Activated naive CD8-positive, alpha-beta T cell treated with anti-CD3 and anti-CD28 coated beads, Interleukin-2, amount 50 U/mL, for 24 hours (primary cell): ENCODE results near the gene ZNF407.
A peak's percentile ranks its signal among the peaks of the same experiment; 100 is the strongest.

ENCODE experiments used
- ATAC-seq: fragments of 150-1000 bp; cut with Tn5 transposase; one replicate; pipeline ENCODE4 v1.10.0; 2021
- DNase-seq: peaks from one replicate; pipeline ENCODE4 v3.0.0; 2021
- H3K27ac Mint-ChIP-seq: one replicate; pipeline ENCODE4 v1.8.0; 2021; ENCODE audit warnings: mild to moderate bottlenecking, mixed read lengths
- H3K27me3 Mint-ChIP-seq: one replicate; pipeline ENCODE4 v1.8.0; 2021; ENCODE audit warnings: mixed read lengths
- H3K36me3 Mint-ChIP-seq: one replicate; pipeline ENCODE4 v1.8.0; 2021; ENCODE audit warnings: low read depth, mixed read lengths
- H3K4me1 Mint-ChIP-seq: one replicate; pipeline ENCODE4 v1.8.0; 2021; ENCODE audit warnings: mixed read lengths
- H3K4me3 Mint-ChIP-seq: one replicate; pipeline ENCODE4 v1.8.0; 2021; ENCODE audit warnings: mild to moderate bottlenecking, moderate library complexity, mixed read lengths
- H3K9me3 Mint-ChIP-seq: one replicate; pipeline ENCODE4 v1.8.0; 2021; ENCODE audit warnings: mixed read lengths

ZNF407 gene

DNA sequence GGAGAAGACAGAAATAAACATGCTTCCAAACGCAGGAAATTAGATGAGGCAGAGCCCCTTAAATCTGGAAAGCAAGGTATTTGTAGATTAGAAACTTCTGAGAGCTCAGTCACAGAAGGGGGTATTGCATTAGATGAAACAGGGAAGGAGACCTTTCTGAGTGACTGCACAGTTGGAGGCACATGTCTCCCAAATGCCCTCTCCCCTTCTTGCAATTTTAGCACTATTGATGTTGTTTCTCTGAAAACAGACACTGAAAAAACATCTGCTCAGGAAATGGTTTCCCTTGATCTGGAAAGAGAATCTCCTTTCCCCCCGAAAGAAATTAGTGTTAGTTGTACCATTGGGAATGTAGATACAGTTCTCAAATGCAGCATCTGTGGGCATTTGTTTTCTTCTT lies 33.5 kb downstream of the ZNF407 start:
- Mint-ChIP-seq H3K27ac (peak overlapping the region; percentile 85), H3K9me3 (no peaks in the 10 kb centered on the region), H3K4me1 (peaks cover 30% of the 10 kb centered on the region), H3K36me3 (peaks cover 20% of the 10 kb centered on the region), H3K4me3 (peak overlapping the region; percentile 45), H3K27me3 (no peaks in the 10 kb centered on the region)
- DNase-seq (no peak), ATAC-seq (no peak)

DNA sequence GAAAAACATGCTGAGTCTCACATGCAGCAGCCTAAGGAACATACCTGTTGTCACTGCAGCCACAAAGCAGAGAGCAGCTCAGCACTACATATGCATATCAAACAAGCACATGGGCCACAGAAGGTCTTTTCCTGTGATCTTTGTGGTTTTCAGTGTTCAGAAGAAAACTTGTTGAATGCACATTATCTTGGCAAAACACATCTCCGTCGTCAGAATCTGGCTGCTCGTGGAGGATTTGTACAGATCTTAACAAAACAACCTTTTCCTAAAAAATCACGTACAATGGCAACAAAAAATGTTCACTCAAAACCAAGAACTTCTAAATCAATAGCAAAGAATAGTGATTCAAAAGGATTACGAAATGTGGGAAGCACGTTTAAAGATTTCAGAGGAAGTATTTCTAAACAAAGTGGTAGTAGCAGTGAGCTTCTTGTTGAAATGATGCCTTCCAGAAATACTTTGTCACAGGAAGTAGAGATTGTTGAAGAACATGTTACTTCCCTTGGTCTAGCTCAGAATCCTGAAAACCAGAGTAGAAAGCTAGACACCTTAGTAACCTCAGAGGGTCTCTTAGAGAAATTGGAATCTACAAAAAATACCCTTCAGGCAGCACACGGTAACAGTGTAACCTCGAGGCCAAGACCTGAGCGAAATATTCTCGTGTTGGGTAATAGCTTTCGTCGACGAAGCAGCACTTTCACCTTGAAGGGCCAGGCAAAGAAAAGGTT lies 34.1 kb downstream of the ZNF407 start:
- Mint-ChIP-seq H3K4me1 (peaks cover 27% of the 10 kb centered on the region), H3K9me3 (no peaks in the 10 kb centered on the region), H3K4me3 (peak overlapping the region; percentile 45), H3K36me3 (peaks cover 20% of the 10 kb centered on the region), H3K27ac (peak overlapping the region; percentile 85), H3K27me3 (no peaks in the 10 kb centered on the region)
- DNase-seq (no peak), ATAC-seq (peak; percentile 71)

DNA sequence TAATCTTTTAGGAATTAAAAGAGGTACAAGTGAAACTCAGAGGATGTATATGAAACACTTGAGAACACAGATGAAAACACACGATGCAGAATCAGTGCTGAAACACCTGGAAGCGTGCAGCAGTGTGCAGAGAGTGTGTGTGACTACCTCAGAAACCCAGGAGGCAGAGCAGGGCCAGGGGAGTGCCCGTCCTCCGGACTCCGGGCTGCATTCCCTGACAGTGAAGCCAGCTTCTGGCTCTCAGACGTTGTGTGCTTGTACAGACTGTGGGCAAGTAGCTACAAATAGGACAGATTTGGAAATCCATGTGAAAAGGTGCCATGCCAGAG lies 34.6 kb downstream of the ZNF407 start:
- DNase-seq (no peak), ATAC-seq (peak; percentile 49)
- H3K4me1 Mint-ChIP-seq = peaks cover 25% of the 10 kb centered on the region
- peaks cover 20% of the 10 kb centered on the region for H3K36me3 Mint-ChIP-seq
- H3K27ac Mint-ChIP-seq = peak overlapping the region; percentile 85
- H3K4me3 Mint-ChIP-seq = no peak overlapping the region
- no peaks in the 10 kb centered on the region for H3K27me3 Mint-ChIP-seq
- no peaks in the 10 kb centered on the region for H3K9me3 Mint-ChIP-seq

DNA sequence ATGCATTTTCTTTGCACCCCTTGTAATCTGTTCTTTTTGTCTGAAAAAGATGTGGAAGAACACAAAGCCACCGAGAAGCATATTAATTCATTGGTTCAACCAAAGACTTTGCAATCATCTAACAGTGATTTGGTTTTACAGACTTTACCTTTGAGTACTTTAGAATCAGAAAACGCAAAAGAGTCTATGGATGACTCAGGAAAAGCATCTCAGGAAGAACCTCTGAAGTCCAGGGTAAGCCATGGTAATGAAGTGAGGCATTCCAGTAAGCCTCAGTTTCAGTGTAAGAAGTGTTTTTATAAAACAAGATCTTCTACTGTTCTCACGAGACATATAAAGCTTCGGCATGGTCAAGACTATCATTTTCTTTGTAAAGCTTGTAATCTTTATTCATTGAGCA lies 35.2 kb downstream of the ZNF407 start:
- H3K27ac Mint-ChIP-seq = no peak overlapping the region

DNA sequence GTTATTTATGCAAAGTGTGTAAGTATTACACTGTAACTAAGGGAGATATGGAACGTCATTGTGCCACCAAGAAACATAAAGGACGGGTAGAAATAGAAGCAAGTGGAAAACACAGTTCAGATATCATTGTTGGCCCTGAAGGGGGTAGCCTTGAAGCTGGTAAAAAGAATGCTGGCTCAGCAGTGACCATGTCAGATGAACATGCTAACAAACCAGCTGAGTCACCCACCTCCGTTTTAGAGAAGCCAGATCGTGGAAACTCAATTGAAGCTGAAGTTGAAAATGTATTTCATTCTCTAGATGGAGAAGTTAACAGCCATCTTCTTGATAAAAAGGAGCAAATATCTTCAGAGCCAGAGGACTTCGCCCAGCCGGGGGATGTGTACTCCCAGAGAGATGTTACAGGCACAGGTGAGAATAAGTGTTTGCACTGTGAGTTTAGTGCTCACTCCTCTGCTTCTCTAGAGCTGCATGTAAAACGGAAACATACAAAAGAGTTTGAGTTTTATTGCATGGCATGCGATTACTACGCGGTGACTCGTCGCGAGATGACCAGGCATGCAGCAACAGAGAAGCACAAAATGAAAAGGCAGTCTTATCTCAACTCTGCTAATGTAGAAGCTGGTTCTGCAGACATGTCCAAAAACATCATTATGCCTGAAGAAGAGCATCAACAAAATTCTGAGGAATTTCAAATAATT lies 36.1 kb downstream of the ZNF407 start:
- DNase-seq = no peak
- no peak overlapping the region for H3K4me3 Mint-ChIP-seq
- H3K36me3 Mint-ChIP-seq = peaks cover 20% of the 10 kb centered on the region
- no peaks in the 10 kb centered on the region for H3K27me3 Mint-ChIP-seq
- no peak for ATAC-seq
- peaks cover 25% of the 10 kb centered on the region for H3K4me1 Mint-ChIP-seq
- H3K27ac Mint-ChIP-seq = no peak overlapping the region
- H3K9me3 Mint-ChIP-seq = no peaks in the 10 kb centered on the region

More for the DNA sequence above, 35.2 kb downstream of the ZNF407 start:
- H3K27me3 Mint-ChIP-seq = no peaks in the 10 kb centered on the region
- H3K9me3 Mint-ChIP-seq = no peaks in the 10 kb centered on the region
- H3K4me1 Mint-ChIP-seq = peaks cover 25% of the 10 kb centered on the region
- peaks cover 20% of the 10 kb centered on the region for H3K36me3 Mint-ChIP-seq
- no peak for ATAC-seq
- H3K4me3 Mint-ChIP-seq = no peak overlapping the region
- DNase-seq = no peak

DNA sequence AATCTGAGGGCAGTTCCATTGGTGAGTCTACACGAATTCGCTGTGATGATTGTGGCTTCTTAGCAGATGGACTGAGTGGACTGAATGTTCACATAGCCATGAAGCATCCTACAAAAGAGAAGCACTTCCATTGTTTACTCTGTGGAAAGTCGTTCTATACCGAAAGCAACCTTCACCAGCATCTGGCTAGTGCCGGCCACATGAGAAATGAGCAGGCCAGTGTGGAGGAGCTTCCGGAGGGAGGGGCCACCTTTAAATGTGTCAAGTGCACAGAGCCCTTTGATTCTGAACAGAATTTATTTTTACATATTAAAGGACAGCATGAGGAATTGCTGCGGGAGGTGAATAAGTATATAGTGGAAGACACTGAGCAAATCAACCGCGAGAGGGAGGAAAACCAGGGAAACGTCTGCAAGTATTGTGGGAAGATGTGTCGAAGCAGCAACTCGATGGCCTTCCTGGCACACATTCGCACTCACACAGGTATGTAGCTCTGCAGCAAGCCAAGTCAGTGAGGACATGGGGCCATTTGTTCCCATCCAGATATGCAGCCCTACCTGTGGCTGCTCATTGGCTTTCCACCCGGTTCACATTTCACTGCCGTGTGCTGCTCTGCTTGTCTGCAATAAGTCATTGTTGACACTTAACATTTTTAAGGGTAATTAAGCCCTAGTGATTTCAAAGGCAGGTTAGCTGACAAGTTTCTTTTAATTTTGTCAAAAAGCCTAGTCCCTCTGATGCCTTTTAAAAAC lies 37.7 kb downstream of the ZNF407 start:
- no peaks in the 10 kb centered on the region for H3K27me3 Mint-ChIP-seq
- H3K4me3 Mint-ChIP-seq = no peak overlapping the region
- H3K4me1 Mint-ChIP-seq = peaks cover 23% of the 10 kb centered on the region
- DNase-seq (no peak), ATAC-seq (no peak)
- no peaks in the 10 kb centered on the region for H3K9me3 Mint-ChIP-seq
- H3K36me3 Mint-ChIP-seq = peaks cover 20% of the 10 kb centered on the region
- no peak overlapping the region for H3K27ac Mint-ChIP-seq

DNA sequence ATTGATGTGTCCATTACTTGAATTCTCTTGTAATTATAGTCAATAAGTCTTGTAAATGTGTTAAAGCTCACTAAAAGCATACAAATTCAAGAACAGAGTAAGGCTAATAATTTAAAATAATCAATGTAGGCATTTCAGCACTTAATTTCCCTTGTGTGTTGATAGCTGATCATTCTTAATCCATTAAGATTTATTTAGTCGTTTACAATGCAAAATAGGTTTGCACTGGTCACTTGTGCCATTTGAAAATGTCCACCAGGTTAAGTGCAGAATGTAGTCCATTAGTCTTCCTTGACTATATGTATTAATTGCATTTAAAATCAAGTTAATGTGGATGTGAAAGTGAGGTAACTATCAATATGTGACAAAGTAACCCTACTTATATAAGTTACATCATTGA lies 39.4 kb downstream of the ZNF407 start:
- DNase-seq (no peak), ATAC-seq (no peak)
- no peak overlapping the region for H3K4me3 Mint-ChIP-seq

DNA sequence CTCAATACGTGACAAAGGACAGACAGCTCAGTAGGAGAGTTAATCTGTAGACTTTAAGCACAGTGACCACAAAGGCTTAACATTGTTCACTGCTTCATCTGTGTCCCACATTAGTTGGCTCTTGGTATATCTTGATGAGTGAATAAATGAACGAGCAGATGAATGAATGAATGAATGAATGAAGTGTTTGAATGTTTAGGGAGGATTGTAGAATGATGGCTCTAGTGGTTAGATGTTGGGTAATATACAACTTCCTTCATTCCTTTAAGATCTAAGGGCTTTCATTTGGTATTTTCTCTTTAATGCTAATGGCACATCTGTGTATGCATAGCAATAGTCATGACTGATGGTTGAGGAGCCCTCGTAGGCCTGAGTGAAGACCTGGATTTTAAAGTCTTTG lies 40.5 kb downstream of the ZNF407 start:
- Mint-ChIP-seq H3K27ac (no peak overlapping the region), H3K4me3 (no peak overlapping the region), H3K27me3 (no peaks in the 10 kb centered on the region), H3K4me1 (no peaks in the 10 kb centered on the region), H3K9me3 (no peaks in the 10 kb centered on the region), H3K36me3 (peaks cover 15% of the 10 kb centered on the region)
- DNase-seq (no peak), ATAC-seq (no peak)

More for the DNA sequence above, 39.4 kb downstream of the ZNF407 start:
- no peaks in the 10 kb centered on the region for H3K27me3 Mint-ChIP-seq
- H3K9me3 Mint-ChIP-seq = no peaks in the 10 kb centered on the region
- peaks cover 23% of the 10 kb centered on the region for H3K36me3 Mint-ChIP-seq
- H3K27ac Mint-ChIP-seq = no peak overlapping the region
- peaks cover 7% of the 10 kb centered on the region for H3K4me1 Mint-ChIP-seq

DNA sequence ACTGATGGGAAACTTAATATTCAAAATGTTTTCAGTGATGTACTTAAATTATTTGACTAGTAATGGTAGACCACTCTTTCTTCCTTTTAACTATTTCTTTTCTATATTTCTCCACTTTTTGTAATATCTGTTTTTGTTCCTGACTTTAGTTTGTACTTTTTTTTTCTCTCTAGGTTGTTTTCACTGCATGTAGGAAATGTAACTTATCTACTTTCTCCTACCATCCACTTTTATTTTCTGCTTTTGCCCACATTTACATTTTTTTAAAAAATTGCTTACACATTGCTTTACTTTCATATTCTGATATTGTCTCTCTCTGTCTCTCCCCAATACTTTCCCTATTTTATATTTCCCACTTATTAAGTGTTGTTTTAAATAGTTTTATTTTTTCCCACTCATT lies 47.0 kb downstream of the ZNF407 start:
- no peak overlapping the region for H3K27ac Mint-ChIP-seq
- H3K4me1 Mint-ChIP-seq = peaks cover 5% of the 10 kb centered on the region
- DNase-seq (no peak), ATAC-seq (no peak)
- peaks cover 12% of the 10 kb centered on the region for H3K36me3 Mint-ChIP-seq
- H3K27me3 Mint-ChIP-seq = no peaks in the 10 kb centered on the region
- H3K9me3 Mint-ChIP-seq = no peaks in the 10 kb centered on the region
- H3K4me3 Mint-ChIP-seq = no peak overlapping the region

DNA sequence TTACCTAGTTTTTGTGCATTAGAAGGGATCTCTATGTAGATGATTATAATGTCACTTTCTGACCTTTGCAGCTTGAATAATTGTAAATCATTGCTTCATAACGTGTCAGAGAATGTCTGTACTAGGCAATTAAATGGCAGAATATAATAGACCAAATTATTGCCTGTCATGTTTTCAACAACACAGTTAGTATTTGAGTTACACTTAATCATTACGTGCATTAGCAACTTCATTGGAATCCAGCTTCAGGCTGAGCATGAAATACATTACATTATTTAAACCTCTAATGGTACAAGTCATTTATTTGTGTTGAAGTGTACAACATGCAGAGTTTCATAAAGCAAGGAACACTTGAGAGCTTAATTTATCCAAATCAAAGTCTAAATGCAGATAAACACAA lies 48.0 kb downstream of the ZNF407 start:
- H3K9me3 Mint-ChIP-seq = no peaks in the 10 kb centered on the region
- no peak overlapping the region for H3K27ac Mint-ChIP-seq
- no peak overlapping the region for H3K4me3 Mint-ChIP-seq
- no peaks in the 10 kb centered on the region for H3K27me3 Mint-ChIP-seq
- peaks cover 12% of the 10 kb centered on the region for H3K36me3 Mint-ChIP-seq
- H3K4me1 Mint-ChIP-seq = peaks cover 5% of the 10 kb centered on the region
- ATAC-seq = no peak
- no peak for DNase-seq

DNA sequence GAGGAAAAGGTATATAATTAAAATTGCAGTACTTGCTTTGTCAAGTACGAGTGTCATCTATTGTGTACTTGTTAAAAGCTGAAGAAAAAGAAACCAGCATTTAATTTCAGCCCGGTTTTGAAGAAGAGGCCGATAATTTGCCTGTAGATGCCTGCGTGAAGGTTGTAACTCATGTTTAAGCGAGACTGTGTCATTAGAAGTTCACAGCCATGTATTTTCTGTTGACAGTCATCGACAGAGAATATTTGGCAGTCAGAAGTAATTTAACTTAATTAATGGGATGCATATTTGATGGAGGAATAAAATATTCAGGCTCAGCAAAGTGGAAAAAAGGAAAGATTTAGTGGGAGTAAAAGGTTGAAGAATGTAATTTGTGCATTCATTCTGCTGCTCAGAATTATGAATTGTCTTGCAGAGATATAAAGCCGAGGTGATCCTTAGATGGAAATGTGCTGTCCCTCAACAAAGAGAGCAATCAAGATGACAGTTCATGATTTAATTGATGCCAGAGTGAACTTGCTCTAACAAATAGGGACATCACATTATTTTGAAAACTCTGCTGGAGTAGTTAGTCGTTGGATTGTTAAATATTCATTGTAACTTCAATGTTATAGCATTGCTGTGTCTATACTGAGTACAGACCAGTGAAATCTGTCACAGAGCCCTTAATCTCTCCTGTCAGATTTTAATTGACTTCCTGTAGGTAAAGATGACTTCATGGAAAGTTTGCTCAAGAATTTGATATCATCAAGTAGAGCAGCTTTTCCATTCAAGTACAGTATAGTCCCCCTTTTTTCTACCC lies 53.9 kb downstream of the ZNF407 start:
- Mint-ChIP-seq H3K27ac (no peak overlapping the region), H3K36me3 (peaks cover 5% of the 10 kb centered on the region), H3K4me1 (no peaks in the 10 kb centered on the region), H3K4me3 (no peak overlapping the region), H3K27me3 (no peaks in the 10 kb centered on the region), H3K9me3 (no peaks in the 10 kb centered on the region)
- DNase-seq (no peak), ATAC-seq (no peak)

DNA sequence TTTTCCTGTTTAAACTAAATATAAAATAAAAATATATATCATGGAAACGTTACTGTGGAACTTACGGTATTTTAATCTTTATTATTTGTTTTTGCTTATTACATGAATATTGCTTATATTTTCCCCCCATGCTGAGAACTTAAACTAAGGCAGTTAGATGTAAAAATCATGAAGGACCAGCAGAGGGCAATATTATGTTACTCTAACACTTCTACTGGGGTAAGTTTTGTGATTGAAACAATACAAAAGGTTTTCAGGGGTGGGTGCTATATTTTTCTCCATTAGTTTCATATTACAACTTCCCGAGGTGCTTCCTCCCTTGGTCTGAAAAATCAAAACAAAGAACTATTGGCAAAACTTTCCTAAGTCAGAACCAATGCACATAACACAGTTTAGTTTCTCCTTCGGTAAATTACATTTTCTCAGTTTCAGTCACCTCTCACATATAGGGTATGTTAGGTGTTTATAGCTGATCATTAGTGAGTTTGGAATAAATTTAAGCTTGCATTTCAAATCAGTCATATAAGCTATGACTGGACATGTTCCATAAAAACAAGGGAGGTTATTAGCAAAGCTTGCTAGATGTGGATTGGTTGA lies 54.8 kb downstream of the ZNF407 start:
- DNase-seq (no peak), ATAC-seq (no peak)
- Mint-ChIP-seq H3K27ac (no peak overlapping the region), H3K4me1 (no peaks in the 10 kb centered on the region), H3K36me3 (peaks cover 4% of the 10 kb centered on the region), H3K27me3 (no peaks in the 10 kb centered on the region), H3K9me3 (no peaks in the 10 kb centered on the region), H3K4me3 (no peak overlapping the region)

DNA sequence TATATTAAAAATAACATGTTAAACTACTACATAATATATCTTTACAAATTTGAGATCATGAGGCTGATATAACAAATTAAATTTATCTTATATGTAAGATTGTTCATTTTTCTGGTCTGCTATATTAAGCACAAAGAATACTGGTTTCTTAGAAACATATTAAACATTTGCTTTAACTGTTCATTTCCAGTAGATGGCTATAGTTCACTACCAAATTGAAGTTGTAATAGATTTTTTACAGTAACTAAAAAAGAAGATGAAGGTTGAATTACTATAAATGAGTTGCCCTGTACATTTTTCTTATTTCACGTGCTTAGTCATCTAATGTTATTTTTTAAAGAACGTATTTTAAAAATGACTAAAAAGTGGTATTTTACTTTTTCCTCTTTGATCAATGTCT lies 57.0 kb downstream of the ZNF407 start:
- no peaks in the 10 kb centered on the region for H3K9me3 Mint-ChIP-seq
- no peaks in the 10 kb centered on the region for H3K27me3 Mint-ChIP-seq
- no peaks in the 10 kb centered on the region for H3K4me1 Mint-ChIP-seq
- DNase-seq (no peak), ATAC-seq (no peak)
- H3K36me3 Mint-ChIP-seq = no peaks in the 10 kb centered on the region
- no peak overlapping the region for H3K4me3 Mint-ChIP-seq
- H3K27ac Mint-ChIP-seq = no peak overlapping the region

DNA sequence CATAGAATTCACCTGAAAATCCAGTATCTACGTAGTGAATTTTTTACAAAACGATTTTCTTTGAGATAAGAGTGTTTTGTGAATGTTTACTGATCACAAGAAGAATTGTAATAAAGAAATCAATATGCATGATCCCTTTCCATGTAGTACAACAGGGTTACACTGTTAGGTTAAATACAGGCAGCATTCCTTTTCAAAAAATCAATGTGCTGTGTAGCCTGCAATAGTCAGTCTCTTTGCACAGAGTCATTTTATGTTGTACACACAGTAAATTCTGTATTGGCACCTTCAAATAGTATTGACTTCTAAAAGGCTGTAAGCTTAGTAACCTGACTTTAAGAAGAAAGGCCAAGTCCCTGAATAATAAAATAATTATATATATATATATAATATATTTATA lies 63.3 kb downstream of the ZNF407 start:
- H3K4me3 Mint-ChIP-seq = no peak overlapping the region
- no peaks in the 10 kb centered on the region for H3K4me1 Mint-ChIP-seq
- no peaks in the 10 kb centered on the region for H3K27me3 Mint-ChIP-seq
- H3K27ac Mint-ChIP-seq = no peak overlapping the region
- no peaks in the 10 kb centered on the region for H3K9me3 Mint-ChIP-seq
- ATAC-seq (no peak), DNase-seq (no peak)
- peaks cover 1% of the 10 kb centered on the region for H3K36me3 Mint-ChIP-seq
